Peyer's patch (tissue), 4 donors: Measurements from ENCODE around the gene VCAM1.

Source experiments
- CTCF ChIP-seq, 6 experiments: fragments of 450-650 bp in 4 of 6; fragments of 200-600 bp in 2 of 6; sonication (generic) in 1 of 6; IDR thresholded peaks; one replicate each; pipeline ENCODE4 v1.5.1; 2017 to 2019; ENCODE audit warnings: antibody characterized with exemption in 6 of 6, mild to moderate bottlenecking in 3 of 6, moderate library complexity in 1 of 6
- POLR2A ChIP-seq, 2 donors: fragments of 450-650 bp; IDR thresholded peaks; one replicate each; pipeline ENCODE4 v1.5.1; 2017; ENCODE audit warnings: antibody characterized with exemption in 2 of 2, mild to moderate bottlenecking in 2 of 2, moderate library complexity in 2 of 2

DNA sequence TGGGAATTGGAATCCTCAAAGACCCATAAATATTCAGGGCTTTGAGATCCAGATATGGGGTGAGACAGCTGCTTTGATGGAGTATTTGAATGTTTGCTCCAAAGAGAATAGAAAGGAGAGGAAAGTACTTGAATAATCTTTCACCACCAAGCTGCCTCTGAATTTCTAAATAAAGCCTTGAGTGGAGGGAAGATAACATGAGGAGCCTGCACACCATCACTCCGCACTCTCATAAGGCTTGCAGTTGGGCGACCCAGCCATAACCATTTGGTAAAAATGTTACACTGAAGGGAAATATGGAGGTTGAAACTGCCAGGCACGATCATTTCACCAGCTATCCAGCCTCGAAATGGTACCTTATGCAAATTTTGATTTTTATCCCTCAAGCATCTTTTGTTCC lies 38.4 kb downstream of the VCAM1 start:
- TF ChIP-seq CTCF (IDR thresholded peaks at IDR 0.05): no peak
- no peak for TF ChIP-seq POLR2A (IDR thresholded peaks at IDR 0.05)
